DOHH2 (cell line): ENCODE data around the gene GAB1.

ENCODE experiments used
- EZH2phosphoT487 ChIP-seq: fragments of 200-600 bp; sonication (generic); IDR thresholded peaks from 2 replicates; pipeline ENCODE4 v1.6.1; 2017; ENCODE audit warnings: borderline replicate concordance, mild to moderate bottlenecking, antibody characterized with exemption, low read length, moderate library complexity, mixed read lengths
- TF ChIP-seq, protein P1 (sequence below): fragments of 200-600 bp; sonication (generic); IDR thresholded peaks from one replicate; pipeline ENCODE4 v1.5.1; 2014; ENCODE audit warnings: antibody characterized with exemption, mild to moderate bottlenecking, low read depth, low read length; ENCODE audit not compliant: poor library complexity, severe bottlenecking

DNA sequence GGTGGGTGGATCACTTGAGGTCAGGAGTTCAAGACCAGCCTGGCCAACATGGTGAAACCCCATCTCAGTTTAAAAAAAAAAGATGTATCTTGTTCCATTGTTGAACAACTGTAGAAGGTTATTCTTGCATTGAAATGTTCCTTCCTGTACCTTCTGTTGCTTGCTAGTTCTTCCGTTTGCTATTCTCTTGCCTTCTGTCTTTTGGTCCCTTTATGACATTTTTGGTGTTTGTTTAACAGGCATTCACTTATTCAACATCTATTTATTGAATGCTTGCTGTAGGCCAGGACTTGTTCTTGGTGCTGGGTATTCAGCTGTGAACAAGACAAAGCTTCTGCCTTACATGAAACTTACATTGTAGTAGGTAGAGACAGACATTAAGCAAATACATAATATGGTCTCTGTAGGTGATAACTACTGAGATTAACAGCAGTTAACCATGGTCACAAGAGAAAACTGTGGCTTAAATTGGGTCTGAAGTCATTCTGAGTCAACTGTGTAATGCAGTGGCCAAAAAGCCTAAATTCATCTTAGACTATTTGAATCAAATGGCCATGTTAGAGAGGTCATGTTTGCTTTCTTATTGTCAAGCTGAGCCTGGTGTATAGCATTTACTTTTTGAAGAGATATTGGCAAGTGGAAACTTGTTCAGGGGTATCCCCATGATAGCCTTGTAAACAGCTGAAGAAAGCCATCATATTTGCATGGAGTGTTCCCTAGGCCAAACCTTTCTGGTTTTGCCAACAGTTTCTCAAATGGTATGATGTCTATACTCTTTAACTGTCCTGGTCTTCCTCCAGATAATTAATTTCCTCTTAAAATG, 35.6 kb downstream of the GAB1 start:
- TF ChIP-seq, protein P1, sequence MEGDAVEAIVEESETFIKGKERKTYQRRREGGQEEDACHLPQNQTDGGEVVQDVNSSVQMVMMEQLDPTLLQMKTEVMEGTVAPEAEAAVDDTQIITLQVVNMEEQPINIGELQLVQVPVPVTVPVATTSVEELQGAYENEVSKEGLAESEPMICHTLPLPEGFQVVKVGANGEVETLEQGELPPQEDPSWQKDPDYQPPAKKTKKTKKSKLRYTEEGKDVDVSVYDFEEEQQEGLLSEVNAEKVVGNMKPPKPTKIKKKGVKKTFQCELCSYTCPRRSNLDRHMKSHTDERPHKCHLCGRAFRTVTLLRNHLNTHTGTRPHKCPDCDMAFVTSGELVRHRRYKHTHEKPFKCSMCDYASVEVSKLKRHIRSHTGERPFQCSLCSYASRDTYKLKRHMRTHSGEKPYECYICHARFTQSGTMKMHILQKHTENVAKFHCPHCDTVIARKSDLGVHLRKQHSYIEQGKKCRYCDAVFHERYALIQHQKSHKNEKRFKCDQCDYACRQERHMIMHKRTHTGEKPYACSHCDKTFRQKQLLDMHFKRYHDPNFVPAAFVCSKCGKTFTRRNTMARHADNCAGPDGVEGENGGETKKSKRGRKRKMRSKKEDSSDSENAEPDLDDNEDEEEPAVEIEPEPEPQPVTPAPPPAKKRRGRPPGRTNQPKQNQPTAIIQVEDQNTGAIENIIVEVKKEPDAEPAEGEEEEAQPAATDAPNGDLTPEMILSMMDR: no peak
- TF ChIP-seq EZH2phosphoT487: no peak
